Liver (tissue), 9 donors: ENCODE data around the gene FBXO22. TPM values are rescaled to one million over a fixed set of nuclear protein-coding genes. Genes with fewer than 3 reads are reported as not detected.

Experiments used
- DNase-seq: peaks from one replicate; pipeline ENCODE4 v3.0.0-alpha.2; 2017; ENCODE audit warnings: low spot score
- H3K27ac ChIP-seq, 2 donors: one replicate each; pipeline ENCODE4 v1.7.0; 2013; ENCODE audit warnings: inconsistent platforms in 2 of 2, low read length in 2 of 2, control low read depth in 1 of 2, low read depth in 1 of 2, mild to moderate bottlenecking in 1 of 2
- H3K27me3 ChIP-seq, 4 donors: one replicate each; pipeline versions ENCODE4 v1.6.1 to v1.7.0; 2013; ENCODE audit warnings: low read length in 3 of 4, inconsistent platforms in 1 of 4, mild to moderate bottlenecking in 1 of 4, moderate library complexity in 1 of 4; ENCODE audit not compliant: control insufficient read depth in 4 of 4, insufficient read depth in 4 of 4
- H3K36me3 ChIP-seq, 4 donors: one replicate each; pipeline versions ENCODE4 v1.6.1 to v1.7.0; 2013; ENCODE audit warnings: low read length in 3 of 4, mild to moderate bottlenecking in 3 of 4, low read depth in 1 of 4, moderate library complexity in 1 of 4; ENCODE audit not compliant: control insufficient read depth in 4 of 4, insufficient read depth in 3 of 4
- H3K4me1 ChIP-seq, 4 donors: one replicate each; pipeline versions ENCODE4 v1.6.1 to v1.7.0; 2013; ENCODE audit warnings: low read length in 3 of 4, mild to moderate bottlenecking in 3 of 4, moderate library complexity in 1 of 4; ENCODE audit not compliant: control insufficient read depth in 4 of 4, insufficient read depth in 4 of 4
- H3K4me3 ChIP-seq, 3 donors: one replicate each; pipeline versions ENCODE4 v1.6.1 to v1.7.0; 2013; ENCODE audit warnings: low read length in 3 of 3, control low read depth in 1 of 3, low read depth in 1 of 3, mild to moderate bottlenecking in 1 of 3
- H3K9ac ChIP-seq, 2 donors: one replicate each; pipeline ENCODE4 v1.7.0; 2013; ENCODE audit warnings: low read length in 2 of 2, mild to moderate bottlenecking in 2 of 2, moderate library complexity in 2 of 2, control low read depth in 1 of 2, low read depth in 1 of 2
- H3K9me3 ChIP-seq, 4 donors: one replicate each; pipeline versions ENCODE4 v1.6.1 to v1.7.0; 2013; ENCODE audit warnings: low read length in 3 of 4; ENCODE audit not compliant: control insufficient read depth in 4 of 4
- ATF3 ChIP-seq: IDR thresholded peaks from 2 replicates; pipeline ENCODE4 v1.6.1; 2016; ENCODE audit warnings: antibody characterized with exemption
- EGR1 ChIP-seq, 2 donors: IDR thresholded peaks; 2 replicates each; pipeline ENCODE4 v1.6.1; 2016 to 2018; ENCODE audit warnings: antibody characterized with exemption in 2 of 2, low read depth in 2 of 2
- FOXA1 ChIP-seq: IDR thresholded peaks from 2 replicates; pipeline ENCODE4 v1.6.1; 2016; ENCODE audit warnings: antibody characterized with exemption
- FOXA2 ChIP-seq: IDR thresholded peaks from 2 replicates; pipeline ENCODE4 v1.6.1; 2016; ENCODE audit warnings: antibody characterized with exemption
- GABPA ChIP-seq, 2 donors: IDR thresholded peaks in 1 of 2; conservative IDR thresholded peaks in 1 of 2; 2 replicates each; pipeline ENCODE4 v1.6.1; 2016; ENCODE audit warnings: antibody characterized with exemption in 2 of 2, mild to moderate bottlenecking in 1 of 2, moderate library complexity in 1 of 2
- HNF4A ChIP-seq, 2 donors: conservative IDR thresholded peaks; 2 replicates each; pipeline ENCODE4 v1.6.1; 2016; ENCODE audit warnings: antibody characterized with exemption in 2 of 2, mild to moderate bottlenecking in 2 of 2
- NR2F2 ChIP-seq: IDR thresholded peaks from 2 replicates; pipeline ENCODE4 v1.6.1; 2016; ENCODE audit warnings: antibody characterized with exemption
- REST ChIP-seq: IDR thresholded peaks from 2 replicates; pipeline ENCODE4 v1.6.1; 2016; ENCODE audit warnings: antibody characterized with exemption, mild to moderate bottlenecking
- SP1 ChIP-seq: IDR thresholded peaks from 2 replicates; pipeline ENCODE4 v1.6.1; 2018; ENCODE audit warnings: antibody characterized with exemption, mild to moderate bottlenecking
- TAF1 ChIP-seq: conservative IDR thresholded peaks from 2 replicates; pipeline ENCODE4 v1.6.1; 2016; ENCODE audit warnings: antibody characterized with exemption, mild to moderate bottlenecking
- YY1 ChIP-seq: IDR thresholded peaks from 2 replicates; pipeline ENCODE4 v1.6.1; 2016; ENCODE audit warnings: antibody characterized with exemption, mild to moderate bottlenecking
- WGBS: extraction: QIAGEN DNeasy Blood & Tissue Kit; methylation state at CpG from one replicate; pipeline ENCODE4 v1.1.7; 2013; 5-methylcytosine and 5-hydroxymethylcytosine counted together
- polyA plus RNA-seq, 2 donors: library from polyadenylated mRNA; stranded (reverse) in 1 of 2; unstranded in 1 of 2; fragments of 200-250 nt in 1 of 2; fragments of >200 nt in 1 of 2; fragmentation: Nextera tagmentation in 1 of 2; extraction: Ambion mirVana in 1 of 2; gene quantifications; one replicate each; pipeline versions ENCODE4 v1.2.1 to v1.2.3, GENCODE V29; 2013 to 2015
- total RNA-seq, 2 donors: library from RNA; depleted of rRNA; stranded (reverse); fragments of >200 nt; gene quantifications; one replicate each; pipeline ENCODE4 v1.2.3, GENCODE V29; 2014
- TF ChIP-seq, protein P1 (sequence below): IDR thresholded peaks from 2 replicates; pipeline ENCODE4 v1.6.1; 2016; ENCODE audit warnings: antibody characterized with exemption
- donor health status: healthy.
- donor health status: healthy.
- donor health status: healthy.
- donor health status: healthy.
- donor health status: healthy.

FBXO22 gene
- total and polyA plus RNA-seq, 4 donors = 16.8 to 40.8 (median 31.8) TPM

DNA sequence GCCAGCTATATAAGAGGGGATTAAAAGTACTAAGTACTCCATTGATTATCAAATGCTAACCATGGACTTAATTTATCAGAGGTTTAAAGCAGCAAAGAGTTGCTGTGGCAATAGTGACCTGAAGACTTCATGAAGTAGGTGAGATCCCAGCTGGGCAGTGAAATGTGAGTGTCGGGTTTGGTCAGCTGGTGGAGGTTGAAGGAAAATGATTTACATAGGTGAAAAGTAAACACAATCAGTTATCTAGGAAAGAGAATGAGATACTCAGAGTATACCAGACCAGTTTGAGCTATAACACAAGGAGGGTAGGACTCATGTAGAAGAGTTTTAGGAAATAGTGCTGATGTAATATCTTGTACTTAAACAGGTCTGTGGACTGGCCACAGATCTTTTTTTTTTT, 16.5 kb upstream of the FBXO22 start:
- no peak for DNase-seq

DNA sequence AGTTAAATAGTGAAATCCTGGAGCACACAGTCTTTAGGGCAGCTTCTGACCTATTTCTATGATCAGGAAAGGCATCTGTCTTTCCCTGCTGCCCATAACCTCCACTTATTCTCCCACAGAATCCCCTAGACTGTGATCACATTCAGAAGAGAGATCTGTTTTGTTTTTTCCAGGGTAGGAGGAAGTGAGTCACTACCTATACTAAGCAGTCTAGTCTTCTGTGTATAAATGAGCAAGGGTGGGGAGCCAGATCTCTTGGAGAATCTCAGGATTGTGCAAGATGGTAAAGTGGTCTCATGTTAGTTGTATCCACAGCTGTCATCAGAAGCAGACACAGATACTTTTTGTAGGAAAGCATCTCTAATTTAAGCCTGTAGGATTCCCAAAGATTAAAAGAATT, 11.8 kb upstream of the FBXO22 start:
- H3K27ac ChIP-seq = no peak overlapping the region

More for the DNA sequence above, 16.5 kb upstream of the FBXO22 start:
- Histone ChIP-seq H3K9ac (no peak overlapping the region), H3K27ac (no peak overlapping the region), H3K27me3 (no peaks in the 10 kb centered on the region), H3K9me3 (no peaks in the 10 kb centered on the region), H3K36me3 (no peaks in the 10 kb centered on the region), H3K4me1 (peaks cover 0 to 15% (median 4%) of the 10 kb centered on the region in 4 donors), H3K4me3 (no peak overlapping the region)
- TF ChIP-seq SP1 (no peak), EGR1 (IDR thresholded peaks at IDR 0.05; ENCODE audit: low read depth in 2 of 2) (no peak)
- TF ChIP-seq, protein P1, sequence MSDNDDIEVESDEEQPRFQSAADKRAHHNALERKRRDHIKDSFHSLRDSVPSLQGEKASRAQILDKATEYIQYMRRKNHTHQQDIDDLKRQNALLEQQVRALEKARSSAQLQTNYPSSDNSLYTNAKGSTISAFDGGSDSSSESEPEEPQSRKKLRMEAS = no peak
- WGBS = 84% methylated on average over 1 of the region's 1 CpG

GRCh38 chr15:75895731-75896130, 7.9 kb upstream of the FBXO22 start:
- H3K27ac ChIP-seq = no peak overlapping the region
- H3K4me1 ChIP-seq = peaks cover 0 to 10% (median 1%) of the 10 kb centered on the region in 4 donors
- no peaks in the 10 kb centered on the region for H3K27me3 ChIP-seq
- H3K9ac ChIP-seq = no peak overlapping the region
- H3K36me3 ChIP-seq = no peaks in the 10 kb centered on the region
- DNase-seq = no peak
- H3K9me3 ChIP-seq = no peaks in the 10 kb centered on the region
- no peak overlapping the region for H3K4me3 ChIP-seq
- WGBS = 80% methylated on average over 2 of the region's 2 CpGs
- TF ChIP-seq, protein P1 = no peak
- TF ChIP-seq ATF3 (no peak), YY1 (no peak), FOXA1 (no peak), GABPA (IDR thresholded peaks at IDR 0.05 in 1 of 2, conservative IDR thresholded peaks at IDR 0.05 in 1 of 2) (no peak), NR2F2 (no peak), REST (no peak), FOXA2 (no peak)

More for the DNA sequence above, 11.8 kb upstream of the FBXO22 start:
- TF ChIP-seq GABPA (IDR thresholded peaks at IDR 0.05 in 1 of 2, conservative IDR thresholded peaks at IDR 0.05 in 1 of 2) (no peak), FOXA1 (no peak), SP1 (no peak), HNF4A (conservative IDR thresholded peaks at IDR 0.05) (no peak), TAF1 (no peak)
- Histone ChIP-seq H3K9me3 (no peaks in the 10 kb centered on the region), H3K36me3 (no peaks in the 10 kb centered on the region), H3K27me3 (no peaks in the 10 kb centered on the region), H3K9ac (no peak overlapping the region), H3K4me3 (no peak overlapping the region), H3K4me1 (peaks cover 0 to 9% (median 0%) of the 10 kb centered on the region in 4 donors)
- no peak for DNase-seq
